OCI-LY1 (cell line): ENCODE data around the gene METTL22.

ENCODE experiments used
- H2AFZ ChIP-seq: fragments of 200-600 bp; sonication (generic), shearing (Covaris generic); 2 replicates; pipeline ENCODE4 v1.6.0; 2014; ENCODE audit warnings: antibody characterized with exemption, mild to moderate bottlenecking, low read length
- H3F3A ChIP-seq: fragments of 200-600 bp; sonication (generic), shearing (Covaris generic); 2 replicates; pipeline ENCODE4 v1.6.0; 2014; ENCODE audit warnings: mild to moderate bottlenecking, antibody characterized with exemption, low read length, moderate library complexity; ENCODE audit not compliant: insufficient read depth
- H3K27ac ChIP-seq: fragments of 200-600 bp; sonication (generic); 2 replicates; pipeline ENCODE4 v1.5.1; 2014; ENCODE audit warnings: low read length, mixed run types, mild to moderate bottlenecking, low read depth; ENCODE audit not compliant: poor library complexity, severe bottlenecking
- H3K27me3 ChIP-seq: fragments of 200-600 bp; sonication (generic); 2 replicates; pipeline ENCODE4 v1.6.0; 2014; ENCODE audit warnings: antibody characterized with exemption, mild to moderate bottlenecking, low read length, moderate library complexity; ENCODE audit not compliant: insufficient read depth
- H3K36me3 ChIP-seq: fragments of 200-600 bp; sonication (generic); 2 replicates; pipeline ENCODE4 v1.6.1; 2014; ENCODE audit warnings: mild to moderate bottlenecking, antibody characterized with exemption, low read length, moderate library complexity, mixed read lengths; ENCODE audit not compliant: insufficient read depth
- H3K4me1 ChIP-seq: fragments of 200-600 bp; sonication (generic); 2 replicates; pipeline ENCODE4 v1.5.1; 2014; ENCODE audit warnings: mild to moderate bottlenecking, low read length, moderate library complexity; ENCODE audit not compliant: insufficient read depth, severe bottlenecking
- H3K4me2 ChIP-seq: fragments of 200-600 bp; sonication (generic), shearing (Covaris generic); 2 replicates; pipeline ENCODE4 v1.6.1; 2014; ENCODE audit warnings: low read length
- H3K4me3 ChIP-seq: fragments of 200-600 bp; sonication (generic); 2 replicates; pipeline ENCODE4 v1.5.1; 2014; ENCODE audit warnings: low read length, low read depth, mild to moderate bottlenecking, mixed read lengths; ENCODE audit not compliant: poor library complexity, severe bottlenecking
- H3K79me2 ChIP-seq: fragments of 200-600 bp; shearing (Covaris generic); 2 replicates; pipeline ENCODE4 v1.6.1; 2016; ENCODE audit warnings: mixed run types, low read length, mixed read lengths; ENCODE audit not compliant: insufficient read depth
- H3K9ac ChIP-seq: fragments of 200-600 bp; sonication (generic), shearing (Covaris generic); 2 replicates; pipeline ENCODE4 v1.6.1; 2014; ENCODE audit warnings: mild to moderate bottlenecking, low read length, mixed read lengths
- H3K9me2 ChIP-seq: fragments of 200-600 bp; sonication (generic), shearing (Covaris generic); 2 replicates; pipeline ENCODE4 v1.6.1; 2014; ENCODE audit warnings: low read depth, mild to moderate bottlenecking, low read length, mixed read lengths
- H3K9me3 ChIP-seq: fragments of 200-600 bp; shearing (Covaris generic); 2 replicates; pipeline ENCODE4 v1.6.1; 2014; ENCODE audit warnings: low read length, mixed read lengths
- H4K20me1 ChIP-seq: fragments of 200-600 bp; sonication (generic), shearing (Covaris generic); 2 replicates; pipeline ENCODE4 v1.6.0; 2016; ENCODE audit warnings: mild to moderate bottlenecking, low read length; ENCODE audit not compliant: insufficient read depth
- CTCF ChIP-seq: fragments of 200-600 bp; sonication (generic), shearing (Covaris generic); IDR thresholded peaks from 2 replicates; pipeline ENCODE4 v1.5.1; 2017; ENCODE audit warnings: mild to moderate bottlenecking, antibody characterized with exemption, low read length, moderate library complexity, mixed read lengths
- EZH2 ChIP-seq: fragments of 200-600 bp; sonication (generic), shearing (Covaris generic); IDR thresholded peaks from 2 replicates; pipeline ENCODE4 v1.8.0; 2017; ENCODE audit warnings: borderline replicate concordance, mixed run types, mild to moderate bottlenecking, antibody characterized with exemption, low read length, moderate library complexity, mixed read lengths

Gene METTL22

DNA sequence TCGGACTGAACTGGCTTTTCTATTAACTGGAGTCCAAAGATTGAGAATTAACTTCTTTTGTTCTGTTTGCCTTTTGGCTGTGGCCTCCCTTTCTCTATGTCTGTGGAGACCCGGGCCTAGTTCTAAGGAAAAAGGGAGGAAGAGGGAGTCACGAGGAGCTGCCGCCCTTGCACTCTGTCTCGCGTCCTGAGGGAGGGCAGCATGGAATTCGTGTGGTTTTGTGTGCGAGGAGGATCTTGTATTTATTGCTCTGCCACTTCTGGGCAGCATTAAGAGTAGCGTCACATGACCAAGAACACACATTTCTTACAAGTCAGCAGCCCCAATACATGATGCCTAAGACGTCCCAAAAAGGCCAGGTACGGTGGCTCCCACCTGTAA, 23.6 kb downstream of the METTL22 start:
- Histone ChIP-seq H3K4me1 (peaks cover 11% of the 10 kb centered on the region), H2AFZ (no peak overlapping the region), H3K4me2 (no peak overlapping the region), H3K9me3 (no peaks in the 10 kb centered on the region), H3K27me3 (no peaks in the 10 kb centered on the region), H3F3A (no peaks in the 10 kb centered on the region), H3K9me2 (no peaks in the 10 kb centered on the region), H3K36me3 (peaks cover 79% of the 10 kb centered on the region), H3K27ac (no peak overlapping the region), H3K9ac (no peak overlapping the region), H4K20me1 (no peaks in the 10 kb centered on the region), H3K4me3 (no peak overlapping the region), H3K79me2 (no peaks in the 10 kb centered on the region)
- TF ChIP-seq EZH2 = no peak
- no peak for TF ChIP-seq CTCF

DNA sequence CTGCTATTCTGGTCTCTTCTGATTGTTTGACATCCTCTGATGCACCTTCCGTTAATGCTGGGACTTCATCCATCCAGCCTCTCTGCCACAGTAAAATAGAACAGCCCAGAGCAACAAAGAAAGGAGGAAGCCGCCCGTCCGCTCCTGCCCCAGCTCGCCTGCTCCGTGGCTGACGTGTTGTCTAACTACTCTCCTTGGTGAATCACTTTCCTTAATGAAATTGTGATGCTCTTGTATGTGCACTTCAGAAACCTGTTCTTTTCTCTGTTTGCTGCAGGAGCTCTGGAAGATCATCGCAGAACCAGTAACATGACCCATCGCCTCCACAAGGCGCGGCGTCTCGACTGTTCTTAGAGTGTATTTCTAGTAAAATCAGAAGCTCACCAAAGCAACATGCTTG, 24.3 kb downstream of the METTL22 start:
- TF ChIP-seq EZH2 (no peak), CTCF (no peak)
- Histone ChIP-seq H3K9me2 (no peaks in the 10 kb centered on the region), H3K79me2 (no peaks in the 10 kb centered on the region), H4K20me1 (no peaks in the 10 kb centered on the region), H3K9me3 (no peaks in the 10 kb centered on the region), H3F3A (no peaks in the 10 kb centered on the region), H3K27me3 (no peaks in the 10 kb centered on the region), H3K4me3 (no peak overlapping the region), H3K4me1 (peaks cover 11% of the 10 kb centered on the region), H3K36me3 (peaks cover 77% of the 10 kb centered on the region), H3K9ac (no peak overlapping the region), H3K4me2 (no peak overlapping the region), H2AFZ (no peak overlapping the region), H3K27ac (no peak overlapping the region)

DNA sequence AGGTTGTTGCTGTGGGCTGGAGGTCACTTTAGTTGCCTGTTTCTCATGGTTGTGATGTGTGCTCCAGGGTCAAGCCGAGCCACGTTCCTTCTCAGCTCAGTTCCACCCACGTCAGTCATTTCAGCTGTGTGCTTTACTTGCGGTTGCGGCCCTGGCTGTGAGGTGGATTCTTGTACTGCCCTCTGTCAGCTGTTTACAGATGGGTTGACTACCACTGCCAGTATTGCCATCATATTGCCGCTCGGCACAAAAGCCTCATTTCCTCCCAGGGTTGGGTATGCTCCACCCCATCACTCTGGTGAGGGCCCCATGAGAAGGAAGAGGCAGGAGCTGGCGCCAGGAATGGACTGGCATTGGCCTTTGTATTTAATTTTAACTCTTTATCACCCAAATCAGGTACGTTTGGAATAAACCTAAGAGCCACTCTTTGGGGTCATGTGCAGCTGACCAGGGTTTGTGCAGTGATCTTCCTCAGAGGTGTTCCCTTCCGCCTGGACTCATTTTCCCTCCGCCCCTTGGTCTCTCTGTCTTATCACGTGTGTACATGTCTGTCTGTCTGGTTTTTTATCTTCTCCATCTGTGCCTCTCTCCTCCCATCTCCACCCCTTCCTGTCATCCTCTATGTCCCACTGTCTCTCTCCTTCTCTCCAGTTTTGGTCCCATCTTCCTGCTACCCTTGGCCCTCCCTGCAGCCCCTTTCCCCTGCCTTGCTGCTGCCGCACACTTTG, 25.0 kb downstream of the METTL22 start:
- no peak overlapping the region for H3K4me2 ChIP-seq
- no peaks in the 10 kb centered on the region for H3K9me3 ChIP-seq
- no peak overlapping the region for H2AFZ ChIP-seq
- no peaks in the 10 kb centered on the region for H3K79me2 ChIP-seq
- peaks cover 71% of the 10 kb centered on the region for H3K36me3 ChIP-seq
- H3K9ac ChIP-seq = no peak overlapping the region
- no peak for TF ChIP-seq EZH2
- no peak for TF ChIP-seq CTCF
- no peaks in the 10 kb centered on the region for H3K27me3 ChIP-seq
- H3K27ac ChIP-seq = no peak overlapping the region
- H3F3A ChIP-seq = no peaks in the 10 kb centered on the region
- no peaks in the 10 kb centered on the region for H3K9me2 ChIP-seq
- H3K4me3 ChIP-seq = no peak overlapping the region
- H3K4me1 ChIP-seq = peaks cover 6% of the 10 kb centered on the region
- no peaks in the 10 kb centered on the region for H4K20me1 ChIP-seq
